GM18498 (cell line): ENCODE data around the gene COL16A1.

Experiments used
- ATAC-seq: cut with Tn5 transposase; IDR thresholded peaks from one replicate; pipeline ENCODE4 v1.9.1; 2021; ENCODE audit warnings: mild to moderate bottlenecking, moderate library complexity; ENCODE audit not compliant: unreplicated experiment

COL16A1 gene

DNA sequence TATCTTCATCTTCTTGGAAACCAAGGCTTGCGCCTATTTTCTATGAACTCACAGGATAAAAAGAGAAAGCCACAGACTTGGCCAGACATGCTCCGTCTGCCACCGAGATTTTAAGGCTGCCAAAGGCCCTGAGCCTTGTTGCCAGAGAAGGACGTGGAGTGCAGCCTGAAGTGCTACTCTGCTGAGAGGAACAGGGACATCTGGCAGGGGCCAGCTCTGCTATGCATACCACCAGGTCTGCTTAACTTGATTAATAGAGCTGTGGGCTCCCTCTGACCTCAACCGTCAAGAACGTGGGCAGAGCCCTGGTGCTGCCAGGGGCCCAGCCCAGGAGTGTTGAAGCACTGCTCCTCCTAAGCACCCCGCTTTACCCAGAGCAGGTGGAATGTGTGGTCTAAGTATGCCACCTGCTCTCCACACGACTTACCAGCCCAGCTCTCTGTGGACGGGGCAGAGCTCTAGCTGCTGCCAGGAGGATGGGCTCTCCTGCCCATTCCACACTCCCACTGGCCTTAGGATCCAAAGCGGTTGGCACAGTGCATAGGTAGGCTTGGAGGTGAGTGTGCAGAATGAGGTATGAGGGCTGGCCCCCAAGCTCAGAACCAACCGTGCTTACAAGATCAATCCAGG is 75.8 kb downstream of the COL16A1 start:
- ATAC-seq = no peak

DNA sequence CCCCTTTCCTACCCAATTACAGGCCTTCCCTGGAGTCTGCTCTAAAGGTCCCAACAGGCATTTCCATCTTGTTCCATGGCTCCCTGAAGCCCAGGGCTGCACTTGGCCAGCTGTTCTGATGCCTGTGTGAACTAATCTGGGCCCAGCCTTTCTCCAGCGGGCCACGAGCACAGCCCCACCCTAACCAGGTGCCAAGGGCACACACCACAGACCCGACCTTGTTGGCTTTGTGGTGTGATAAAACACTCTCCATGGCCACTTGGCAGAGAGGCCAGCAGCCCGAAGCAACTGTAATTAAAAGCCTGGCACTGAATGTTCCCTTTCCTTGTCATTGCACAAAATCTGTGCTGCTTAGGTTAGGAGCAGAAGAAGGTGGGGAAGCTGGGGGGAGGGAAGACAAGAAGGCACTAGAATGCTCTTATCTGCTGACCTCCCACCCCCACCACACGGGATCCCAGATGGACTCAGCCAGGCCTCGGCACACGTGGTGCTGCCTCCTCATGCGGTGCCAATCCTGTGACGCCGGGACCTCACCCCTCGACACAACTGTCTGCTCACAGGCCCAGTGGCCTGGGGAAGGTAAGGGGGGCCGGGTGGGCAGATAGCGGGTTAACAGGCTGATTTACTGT is 76.4 kb downstream of the COL16A1 start:
- ATAC-seq = no peak

DNA sequence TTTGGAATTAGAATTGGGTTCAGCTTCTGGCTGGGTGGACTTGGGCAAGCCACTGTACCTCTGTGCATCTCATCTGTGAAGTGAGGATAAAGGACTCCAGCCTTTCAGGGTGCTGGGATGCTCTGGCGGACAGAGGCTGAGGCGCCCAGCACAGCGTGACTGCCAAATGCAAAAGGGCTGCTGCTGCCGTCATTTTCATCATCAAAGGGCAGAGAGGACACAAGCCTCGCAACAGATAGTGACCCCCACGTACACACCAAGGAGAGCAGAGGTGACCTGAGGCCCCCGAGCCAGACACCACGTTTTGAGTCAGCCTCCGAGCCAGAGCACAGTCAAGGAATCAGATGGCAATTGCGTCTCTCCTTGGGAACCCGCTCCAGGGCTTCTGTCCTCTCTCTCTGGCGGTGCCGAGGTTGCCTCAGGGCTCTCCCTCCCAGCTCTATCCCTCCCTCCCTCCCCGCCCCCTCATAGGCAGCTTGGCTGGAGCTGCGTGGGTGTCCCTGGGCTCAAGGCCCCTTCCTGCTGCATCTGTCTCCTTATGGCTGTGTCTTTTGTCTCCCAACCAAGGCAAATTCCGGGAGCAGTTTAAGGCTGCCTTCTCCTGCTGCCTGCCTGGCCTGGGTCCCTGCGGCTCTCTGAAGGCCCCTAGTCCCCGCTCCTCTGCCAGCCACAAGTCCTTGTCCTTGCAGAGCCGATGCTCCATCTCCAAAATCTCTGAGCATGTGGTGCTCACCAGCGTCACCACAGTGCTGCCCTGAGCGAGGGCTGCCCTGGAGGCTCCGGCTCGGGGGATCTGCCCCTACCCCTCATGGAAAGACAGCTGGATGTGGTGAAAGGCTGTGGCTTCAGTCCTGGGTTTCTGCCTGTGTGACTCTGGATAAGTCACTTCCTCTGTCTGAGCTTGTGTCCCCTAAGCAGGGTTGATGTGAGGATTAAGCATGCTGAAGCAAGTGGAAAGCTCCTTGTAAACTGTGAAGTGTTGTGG is 77.3 kb downstream of the COL16A1 start:
- ATAC-seq = no peak

DNA sequence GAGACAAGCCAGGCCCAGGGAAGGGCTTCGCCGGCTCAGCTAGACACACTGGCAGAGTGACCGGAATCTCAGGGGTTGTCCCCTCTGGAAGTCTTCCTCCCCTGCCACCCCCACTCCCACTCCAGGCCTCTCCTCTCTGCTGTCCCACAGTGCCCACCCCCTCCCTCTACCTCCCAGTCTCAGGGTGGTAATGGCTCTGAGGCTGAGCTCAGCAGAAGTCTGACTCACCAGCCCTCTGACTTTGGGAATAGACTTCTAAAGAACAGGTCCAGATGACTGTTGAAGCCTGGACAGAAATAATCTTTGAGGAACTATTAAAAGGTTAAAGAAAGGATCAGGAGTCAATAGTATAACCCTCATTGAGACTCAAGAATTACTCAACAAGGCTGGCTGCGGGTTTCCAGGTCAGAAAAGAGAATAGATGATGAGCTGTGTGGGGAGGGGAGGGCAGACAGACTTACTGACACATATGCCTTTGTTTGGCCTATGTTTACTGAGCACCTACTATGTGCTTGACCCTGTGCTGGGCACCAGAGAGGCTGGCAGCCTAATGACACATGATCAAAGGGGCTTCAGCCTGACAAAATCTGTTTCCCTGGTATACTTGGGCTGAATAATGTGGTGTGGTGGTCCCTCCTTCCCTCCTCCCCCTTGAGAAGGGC is 78.1 kb downstream of the COL16A1 start:
- ATAC-seq = no peak

DNA sequence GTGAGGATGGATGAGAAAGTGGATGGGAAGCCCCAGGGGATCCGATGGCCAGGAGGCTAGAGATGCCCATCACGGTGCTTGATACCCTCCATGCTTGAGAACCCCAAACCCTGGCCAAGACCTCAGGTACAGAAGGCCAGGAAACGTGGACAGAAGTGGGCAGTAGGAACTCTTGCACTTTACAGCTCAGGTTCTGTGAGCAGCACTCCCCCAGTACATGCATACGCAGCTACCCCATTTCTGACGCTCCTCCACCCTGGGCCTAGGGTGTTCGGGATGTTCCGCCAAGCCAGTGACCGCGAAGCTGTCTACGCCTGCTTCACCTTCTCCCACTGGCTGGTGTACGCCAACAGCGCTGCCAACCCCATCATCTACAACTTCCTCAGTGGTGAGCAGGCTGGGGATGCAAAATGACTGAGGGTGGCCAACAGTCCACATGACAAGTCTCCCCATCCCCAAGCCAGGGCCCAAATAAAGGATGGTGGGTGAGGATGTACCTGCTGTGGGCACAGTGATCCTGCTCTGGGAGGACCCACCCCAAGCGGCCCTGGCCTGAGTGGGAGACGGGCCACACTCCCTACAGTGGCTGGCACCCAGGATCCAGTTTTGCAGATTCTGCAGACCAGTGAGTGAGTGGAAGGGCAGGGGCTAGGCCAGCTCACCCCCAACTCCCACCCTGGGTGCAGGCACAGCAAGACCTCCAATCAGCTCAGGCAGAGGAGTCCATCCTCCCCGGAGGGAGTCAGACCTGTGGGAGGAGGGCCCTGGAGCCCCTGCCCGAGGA is 78.9 kb downstream of the COL16A1 start:
- no peak for ATAC-seq

DNA sequence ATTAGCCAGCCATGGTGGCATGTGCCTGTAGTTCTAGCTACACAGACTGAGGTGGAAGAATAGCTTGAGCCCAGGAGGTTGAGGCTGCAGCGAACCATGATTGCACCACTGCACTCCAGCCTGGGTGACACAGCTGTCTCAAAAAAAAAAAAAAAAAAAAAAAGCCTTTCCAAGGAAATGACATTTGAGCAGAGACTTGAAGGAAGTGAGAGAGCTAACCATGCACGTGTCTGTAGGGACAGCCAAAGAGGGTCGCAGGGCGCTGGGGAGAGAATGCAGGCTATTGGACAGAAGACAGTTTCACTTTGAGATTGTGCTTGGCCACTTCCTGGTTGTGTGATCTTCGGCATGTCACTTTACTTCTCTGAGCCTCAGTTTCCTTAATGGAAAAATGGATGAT is 79.5 kb downstream of the COL16A1 start:
- ATAC-seq = no peak

DNA sequence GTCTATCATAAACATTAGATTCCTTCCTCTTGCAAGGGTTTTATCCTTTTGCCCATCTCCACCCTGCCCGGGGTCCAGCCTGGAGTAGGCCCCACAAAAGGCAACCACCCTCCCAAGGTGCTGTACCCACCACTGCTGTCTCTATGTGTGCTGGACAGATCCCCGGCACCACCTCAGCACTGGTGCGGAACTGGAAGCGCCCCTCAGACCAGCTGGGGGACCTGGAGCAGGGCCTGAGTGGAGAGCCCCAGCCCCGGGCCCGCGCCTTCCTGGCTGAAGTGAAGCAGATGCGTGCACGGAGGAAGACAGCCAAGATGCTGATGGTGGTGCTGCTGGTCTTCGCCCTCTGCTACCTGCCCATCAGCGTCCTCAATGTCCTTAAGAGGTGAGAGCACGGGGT is 80.5 kb downstream of the COL16A1 start:
- no peak for ATAC-seq

DNA sequence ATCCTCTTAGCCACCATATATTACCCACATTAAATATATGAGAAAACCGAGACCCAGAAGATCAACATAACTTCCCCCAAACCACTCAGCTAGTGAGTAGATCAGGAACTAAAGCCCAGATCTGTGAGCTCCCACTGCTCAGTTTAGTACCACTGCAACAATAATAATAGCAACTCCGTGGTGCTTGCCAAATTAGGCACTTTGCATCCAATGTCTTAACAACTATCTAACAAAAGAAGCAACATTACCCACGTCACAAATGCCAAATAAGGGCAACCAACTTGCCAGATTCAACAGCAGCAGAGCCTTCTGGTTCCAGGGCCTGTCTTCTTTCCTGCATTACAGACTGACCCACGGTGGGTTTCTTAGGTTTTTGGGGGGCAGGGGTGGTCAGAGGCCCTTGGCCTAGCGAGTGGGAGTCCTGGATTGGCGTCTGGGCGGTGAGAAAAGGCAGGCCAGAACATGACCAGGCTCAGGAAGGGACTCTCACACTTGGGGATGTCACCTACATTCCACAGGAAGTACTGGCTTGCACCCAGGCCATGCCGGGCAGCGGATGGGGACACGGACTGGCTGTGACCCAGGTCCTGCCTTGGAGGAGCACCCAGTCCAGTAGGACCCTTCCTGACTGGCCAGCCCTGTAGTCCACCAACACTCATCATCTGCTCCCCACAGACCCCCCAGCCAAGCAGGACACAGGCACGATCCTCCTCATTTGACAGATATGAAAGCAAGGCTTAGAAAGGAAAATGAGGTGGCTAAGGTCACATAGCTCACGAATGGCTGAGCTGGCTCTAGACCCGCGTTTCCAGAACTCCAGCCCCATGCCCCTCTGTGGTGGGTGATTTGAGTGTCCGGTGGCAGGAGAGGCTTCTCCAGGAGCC is 81.7 kb downstream of the COL16A1 start:
- no peak for ATAC-seq

DNA sequence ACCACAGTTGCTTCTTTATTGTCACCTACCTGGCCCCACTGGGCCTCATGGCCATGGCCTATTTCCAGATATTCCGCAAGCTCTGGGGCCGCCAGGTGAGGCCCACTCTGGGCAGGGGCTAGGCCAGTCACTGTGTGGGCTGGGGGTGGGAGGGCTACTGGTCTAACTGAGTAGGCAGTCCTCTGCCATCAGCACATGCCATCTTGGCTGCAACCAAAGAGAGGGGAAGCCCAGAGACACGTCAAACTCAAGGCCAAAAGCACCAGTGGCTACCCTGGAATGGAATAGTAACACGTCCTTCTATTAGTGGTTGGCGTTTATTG is 82.4 kb downstream of the COL16A1 start:
- no peak for ATAC-seq

DNA sequence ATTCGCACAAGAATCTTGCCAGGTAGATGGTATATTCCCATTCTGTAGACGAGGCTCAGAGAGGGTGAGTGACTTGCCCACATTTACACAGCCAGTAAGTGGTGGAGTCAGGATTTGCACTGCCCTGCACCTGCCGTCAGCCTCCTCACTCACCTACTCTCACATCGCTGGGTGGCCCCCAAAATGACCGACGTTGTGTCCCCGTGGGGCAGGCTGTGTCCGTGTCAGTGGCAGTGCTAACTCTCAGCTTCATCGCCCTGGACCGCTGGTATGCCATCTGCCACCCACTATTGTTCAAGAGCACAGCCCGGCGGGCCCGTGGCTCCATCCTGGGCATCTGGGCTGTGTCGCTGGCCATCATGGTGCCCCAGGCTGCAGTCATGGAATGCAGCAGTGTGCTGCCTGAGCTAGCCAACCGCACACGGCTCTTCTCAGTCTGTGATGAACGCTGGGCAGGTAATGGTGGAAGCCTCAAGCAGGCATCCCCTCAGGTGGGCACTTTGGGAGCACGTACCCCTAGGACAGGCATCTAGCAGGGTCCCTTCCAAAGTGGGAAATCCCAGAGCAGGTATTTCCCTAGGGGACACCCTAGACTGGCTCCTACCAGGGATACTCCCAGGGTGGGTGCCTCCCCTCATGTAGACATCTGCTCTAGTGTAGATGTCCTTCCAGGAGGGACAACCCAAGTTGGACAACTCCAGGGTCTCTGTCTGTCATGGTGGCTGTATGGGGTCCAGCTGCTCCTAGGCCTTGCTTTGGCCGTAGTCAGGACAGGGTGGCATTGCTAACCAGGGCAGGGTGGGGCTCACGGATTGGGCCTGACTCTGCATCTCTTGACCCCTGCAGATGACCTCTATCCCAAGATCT is 83.0 kb downstream of the COL16A1 start:
- ATAC-seq = no peak

DNA sequence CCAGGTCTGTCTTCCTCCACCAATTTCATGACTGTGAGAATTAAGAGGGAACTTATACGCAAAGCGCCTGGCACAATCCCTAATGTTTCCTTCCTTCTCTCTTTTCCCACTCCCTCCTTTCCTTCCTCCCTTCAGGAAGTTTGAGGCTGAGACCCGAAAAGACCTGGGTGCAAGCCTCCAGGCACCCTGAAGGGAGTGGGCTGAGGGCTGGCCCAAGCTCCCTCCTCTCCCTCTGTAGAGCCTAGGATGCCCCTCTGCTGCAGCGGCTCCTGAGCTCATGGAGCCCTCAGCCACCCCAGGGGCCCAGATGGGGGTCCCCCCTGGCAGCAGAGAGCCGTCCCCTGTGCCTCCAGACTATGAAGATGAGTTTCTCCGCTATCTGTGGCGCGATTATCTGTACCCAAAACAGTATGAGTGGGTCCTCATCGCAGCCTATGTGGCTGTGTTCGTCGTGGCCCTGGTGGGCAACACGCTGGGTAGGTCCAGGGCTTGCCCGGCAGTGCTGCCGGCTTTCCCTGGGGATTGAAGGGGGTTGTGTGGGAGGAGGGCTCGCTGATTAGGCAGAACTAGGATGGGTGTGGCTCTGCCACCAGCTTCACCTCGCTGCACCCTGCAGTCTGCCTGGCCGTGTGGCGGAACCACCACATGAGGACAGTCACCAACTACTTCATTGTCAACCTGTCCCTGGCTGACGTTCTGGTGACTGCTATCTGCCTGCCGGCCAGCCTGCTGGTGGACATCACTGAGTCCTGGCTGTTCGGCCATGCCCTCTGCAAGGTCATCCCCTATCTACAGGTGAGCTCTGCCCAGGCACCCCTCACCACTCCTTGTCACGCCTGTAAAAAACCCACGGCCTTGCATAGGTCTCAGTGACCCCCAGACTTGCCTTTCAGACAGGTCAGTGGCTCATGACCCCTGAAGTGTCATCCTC is 84.6 kb downstream of the COL16A1 start:
- no peak for ATAC-seq

DNA sequence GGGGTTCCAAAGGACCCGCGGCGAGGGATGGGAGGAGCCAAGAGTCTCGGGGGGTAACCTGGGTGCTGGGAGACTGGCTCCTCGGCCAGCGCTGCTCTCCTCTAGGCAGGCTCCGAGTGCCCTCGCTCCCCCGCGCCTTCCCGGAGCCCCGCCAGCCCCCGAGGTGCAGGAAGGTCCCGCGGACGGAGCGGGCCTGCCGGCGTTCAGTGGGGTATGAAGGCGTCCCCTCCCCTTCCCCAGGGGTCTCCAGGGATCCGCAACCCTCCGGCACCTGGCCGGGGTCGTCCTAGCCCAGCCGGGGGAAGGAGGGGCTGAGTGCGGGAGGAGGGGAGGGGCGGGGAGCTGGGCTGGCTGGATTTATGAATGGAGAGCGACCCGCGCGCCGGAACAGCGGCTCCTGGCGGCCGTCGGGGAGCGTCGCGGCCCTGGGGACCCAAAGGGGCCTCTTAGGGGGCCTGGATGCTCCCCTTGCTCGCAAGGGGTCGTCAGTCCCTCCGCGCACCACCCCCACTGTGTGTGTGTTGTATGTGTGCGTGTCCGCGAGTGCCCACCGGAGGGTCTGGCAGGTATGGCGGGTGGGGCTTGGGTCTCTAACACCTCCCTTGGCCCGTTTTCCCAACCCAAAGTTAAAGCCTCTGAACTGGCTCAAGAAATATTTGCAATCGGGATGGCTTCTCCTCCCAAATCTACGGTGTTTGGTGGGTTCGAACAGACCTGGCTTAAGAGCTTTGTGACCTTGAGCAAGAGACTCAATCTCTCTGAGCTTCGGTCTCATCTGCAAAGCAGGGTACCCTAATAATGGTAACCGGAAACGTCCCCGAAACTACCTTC is 85.7 kb downstream of the COL16A1 start:
- peak; percentile 43 for ATAC-seq

DNA sequence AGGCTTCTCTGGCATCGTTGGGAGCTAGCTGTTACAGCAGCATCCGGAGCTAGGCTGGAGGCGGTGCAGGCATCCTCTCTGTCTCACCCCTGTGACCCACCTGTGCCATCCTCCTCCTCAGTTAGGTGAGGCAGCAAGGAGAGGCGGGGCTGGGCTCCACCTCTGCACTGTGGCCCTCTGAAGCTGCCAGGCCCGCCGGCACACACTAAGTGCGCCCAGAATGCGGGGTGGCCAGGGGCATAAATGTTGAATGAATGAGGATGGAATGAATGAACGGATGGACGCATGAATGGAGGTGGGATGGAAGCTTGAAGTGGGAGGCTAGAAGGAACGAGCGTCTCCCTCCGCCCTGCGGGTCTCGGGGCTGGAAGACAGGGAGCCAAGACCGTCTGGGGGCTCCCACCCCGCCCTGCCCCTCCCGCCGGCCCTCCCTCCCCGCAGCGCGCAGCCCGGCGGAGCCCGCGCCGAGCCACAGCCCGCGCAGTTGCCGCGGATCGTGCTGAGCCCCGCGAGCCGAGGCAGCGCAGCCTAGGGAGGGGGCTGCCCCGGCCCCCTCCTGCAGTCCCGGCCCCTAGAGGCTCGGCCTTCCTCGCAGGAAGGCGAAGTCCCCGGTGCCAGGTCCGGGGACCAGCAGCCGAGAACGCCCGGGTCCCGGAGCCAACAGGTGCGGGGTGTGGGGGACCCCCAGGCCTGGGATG is 86.5 kb downstream of the COL16A1 start, which contains the start of gene HCRTR1:
TSS of gene HCRTR1 (plus strand) at position 472 of the 698 bp plus-strand sequence. CDS start 1,504 bp downstream, outside the sequence.
- no peak for ATAC-seq

DNA sequence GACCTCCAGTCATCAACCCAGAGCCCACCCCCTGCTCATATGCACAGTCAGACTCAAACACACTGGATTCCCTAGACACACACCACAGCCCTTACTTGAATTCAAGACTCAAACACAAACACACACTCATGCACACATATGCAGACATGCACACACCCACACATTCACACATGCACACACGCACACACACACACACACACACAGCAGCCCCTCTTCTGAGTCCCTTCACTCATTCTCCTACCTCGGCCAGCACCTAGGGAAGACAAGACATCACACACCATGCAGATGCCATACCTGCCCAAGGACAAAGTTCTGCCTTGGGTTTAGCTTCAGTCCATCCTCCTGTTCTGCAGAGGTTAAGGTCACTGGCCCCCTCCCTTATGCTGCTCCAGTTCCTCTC is 87.9 kb downstream of the COL16A1 start:
- ATAC-seq = no peak

DNA sequence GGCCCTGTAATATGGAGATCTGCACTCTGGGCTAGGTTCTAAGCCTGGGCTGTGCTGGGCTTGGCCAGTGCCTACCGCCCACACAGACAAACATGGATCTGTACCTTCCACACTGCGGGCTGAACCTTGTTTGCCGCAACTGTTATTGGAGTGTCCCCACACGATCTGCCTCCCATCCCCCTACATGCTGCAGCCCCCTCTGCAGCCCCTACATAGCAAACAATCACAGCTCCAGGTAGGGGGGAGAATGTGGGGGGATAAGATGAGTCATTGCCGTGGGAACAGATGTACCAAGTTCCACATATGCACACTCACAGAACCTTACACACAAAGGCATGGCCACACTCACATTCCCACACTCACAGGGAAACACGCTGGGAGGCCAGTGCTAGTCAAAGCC is 88.4 kb downstream of the COL16A1 start:
- ATAC-seq = no peak

DNA sequence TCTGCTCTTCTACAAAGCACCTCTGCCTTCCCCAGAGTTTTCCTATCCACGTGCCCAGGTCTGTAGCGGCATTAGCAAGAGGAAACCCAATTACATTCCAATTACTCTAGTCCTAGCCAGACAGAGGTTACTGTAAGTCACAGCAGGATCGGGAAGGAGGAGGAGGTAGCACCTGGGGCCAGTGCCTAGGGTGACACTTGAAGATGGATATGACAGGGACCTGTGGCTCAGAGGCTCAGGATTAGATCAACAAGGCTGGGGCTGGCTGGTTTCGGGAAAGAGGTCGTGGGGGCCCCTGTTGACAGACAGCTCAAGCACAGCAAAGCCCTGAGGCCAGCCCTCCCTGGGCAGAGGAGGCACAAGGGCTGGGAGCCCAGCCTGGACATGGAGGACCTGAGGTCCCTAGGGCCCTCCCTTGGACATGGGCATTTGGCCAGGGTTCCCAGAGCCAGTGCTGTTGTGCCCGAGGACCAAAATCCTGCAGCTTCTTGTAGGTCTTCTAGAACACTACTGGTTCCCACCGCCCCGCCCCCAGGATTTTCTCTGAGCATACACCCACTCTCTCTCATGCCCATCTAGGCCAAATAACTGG is 89.3 kb downstream of the COL16A1 start:
- ATAC-seq = no peak
